Ecto neural progenitor cell (in vitro differentiated cells): ENCODE measurements around the gene PKD2L1.

Experiments
- DNase-seq: peaks from one replicate; pipeline ENCODE4 v3.0.0-alpha.2; 2018; ENCODE audit warnings: low spot score

PKD2L1 gene

GRCh38 chr10:100356067-100357017, 26.3 kb upstream of the PKD2L1 start:
- no peak for DNase-seq

GRCh38 chr10:100355086-100355485, 25.1 kb upstream of the PKD2L1 start:
- no peak for DNase-seq

GRCh38 chr10:100353770-100354485, 23.9 kb upstream of the PKD2L1 start:
- no peak for DNase-seq

DNA sequence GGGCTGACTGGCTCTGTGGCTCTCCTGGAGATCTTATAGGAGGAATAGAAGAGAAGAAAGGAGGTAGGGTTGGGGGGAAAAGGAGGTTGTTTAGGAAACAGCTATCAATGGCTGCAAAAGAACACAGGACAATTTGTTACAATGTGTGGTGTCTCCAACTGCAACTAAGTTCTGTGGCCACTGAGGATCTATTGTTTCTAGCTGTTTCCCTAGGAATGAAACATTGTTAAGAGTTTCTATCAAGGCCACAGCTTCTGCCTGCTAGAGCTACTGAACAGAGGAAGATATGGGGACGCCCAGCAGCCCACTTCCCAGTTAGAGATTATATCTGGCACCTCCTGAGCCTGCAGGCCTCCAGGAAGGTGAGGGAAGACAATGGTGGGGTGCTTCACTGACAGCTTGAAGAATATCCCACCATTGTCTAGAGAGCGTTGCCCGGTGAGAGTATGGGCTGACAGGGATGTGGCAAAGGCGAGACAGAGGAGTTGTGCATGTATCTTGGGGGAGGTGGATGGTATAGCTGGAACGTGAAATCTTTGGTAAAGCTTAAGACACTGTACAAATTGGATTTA, 21.0 kb upstream of the PKD2L1 start:
- DNase-seq = no peak

GRCh38 chr10:100349672-100350071, 19.6 kb upstream of the PKD2L1 start:
- DNase-seq = no peak

GRCh38 chr10:100349087-100349486, 19.1 kb upstream of the PKD2L1 start:
- DNase-seq = no peak

GRCh38 chr10:100348389-100348927, 18.4 kb upstream of the PKD2L1 start:
- DNase-seq = no peak

DNA sequence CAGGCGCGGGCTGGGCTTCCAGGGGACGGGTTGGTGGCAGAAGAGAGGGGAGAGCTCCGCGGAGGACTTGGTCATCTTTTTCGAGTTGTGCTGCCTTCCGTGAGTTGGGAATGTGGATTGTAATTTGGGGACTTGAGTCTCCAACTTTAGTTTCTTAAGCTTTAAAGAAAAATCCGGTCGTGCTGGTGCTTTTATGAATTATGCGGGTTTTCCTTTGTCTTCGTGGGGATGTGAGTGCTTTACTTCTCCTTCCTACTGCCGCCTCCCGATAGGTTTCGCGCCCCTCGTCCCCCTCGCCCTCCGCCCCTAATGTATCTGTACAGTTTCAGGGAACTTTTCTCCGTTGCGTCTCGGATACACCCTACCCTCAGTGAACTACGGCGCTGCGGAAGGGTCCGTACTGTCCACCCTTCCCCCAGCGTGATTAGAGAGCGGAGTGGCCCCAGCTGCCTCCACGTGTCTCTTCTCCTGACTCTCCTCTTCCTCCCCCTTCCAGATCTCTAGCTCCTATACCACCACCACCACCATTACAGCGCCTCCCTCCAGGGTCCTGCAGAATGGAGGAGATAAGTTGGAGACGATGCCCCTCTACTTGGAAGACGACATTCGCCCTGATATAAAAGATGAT, 17.7 kb upstream of the PKD2L1 start:
- DNase-seq = no peak

DNA sequence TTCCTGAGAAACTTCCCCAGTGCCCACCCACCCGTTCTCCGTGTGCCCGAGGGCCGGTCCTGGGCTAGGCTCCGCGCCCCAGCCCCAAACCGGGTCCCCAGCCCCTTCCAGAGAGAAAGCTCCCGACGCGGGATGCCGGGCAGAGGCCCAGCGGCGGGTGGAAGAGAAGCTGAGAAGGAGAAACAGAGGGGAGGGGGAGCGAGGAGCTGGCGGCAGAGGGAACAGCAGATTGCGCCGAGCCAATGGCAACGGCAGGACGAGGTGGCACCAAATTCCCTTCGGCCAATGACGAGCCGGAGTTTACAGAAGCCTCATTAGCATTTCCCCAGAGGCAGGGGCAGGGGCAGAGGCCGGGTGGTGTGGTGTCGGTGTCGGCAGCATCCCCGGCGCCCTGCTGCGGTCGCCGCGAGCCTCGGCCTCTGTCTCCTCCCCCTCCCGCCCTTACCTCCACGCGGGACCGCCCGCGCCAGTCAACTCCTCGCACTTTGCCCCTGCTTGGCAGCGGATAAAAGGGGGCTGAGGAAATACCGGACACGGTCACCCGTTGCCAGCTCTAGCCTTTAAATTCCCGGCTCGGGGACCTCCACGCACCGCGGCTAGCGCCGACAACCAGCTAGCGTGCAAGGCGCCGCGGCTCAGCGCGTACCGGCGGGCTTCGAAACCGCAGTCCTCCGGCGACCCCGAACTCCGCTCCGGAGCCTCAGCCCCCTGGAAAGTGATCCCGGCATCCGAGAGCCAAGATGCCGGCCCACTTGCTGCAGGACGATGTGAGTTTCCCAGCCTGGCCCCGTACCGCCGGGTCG, 16.9 kb upstream of the PKD2L1 start, which contains the start of gene SCD:
Gene SCD, plus strand, starts transcription at position 469 of the 803 bp plus-strand sequence. Its CDS starts 272 bp downstream, at position 741.
- DNase-seq = peak; percentile 96

- DNase-seq = peak; percentile 91
Measured at GRCh38 chr10:100346351-100346764, 16.3 kb upstream of the PKD2L1 start.

DNA sequence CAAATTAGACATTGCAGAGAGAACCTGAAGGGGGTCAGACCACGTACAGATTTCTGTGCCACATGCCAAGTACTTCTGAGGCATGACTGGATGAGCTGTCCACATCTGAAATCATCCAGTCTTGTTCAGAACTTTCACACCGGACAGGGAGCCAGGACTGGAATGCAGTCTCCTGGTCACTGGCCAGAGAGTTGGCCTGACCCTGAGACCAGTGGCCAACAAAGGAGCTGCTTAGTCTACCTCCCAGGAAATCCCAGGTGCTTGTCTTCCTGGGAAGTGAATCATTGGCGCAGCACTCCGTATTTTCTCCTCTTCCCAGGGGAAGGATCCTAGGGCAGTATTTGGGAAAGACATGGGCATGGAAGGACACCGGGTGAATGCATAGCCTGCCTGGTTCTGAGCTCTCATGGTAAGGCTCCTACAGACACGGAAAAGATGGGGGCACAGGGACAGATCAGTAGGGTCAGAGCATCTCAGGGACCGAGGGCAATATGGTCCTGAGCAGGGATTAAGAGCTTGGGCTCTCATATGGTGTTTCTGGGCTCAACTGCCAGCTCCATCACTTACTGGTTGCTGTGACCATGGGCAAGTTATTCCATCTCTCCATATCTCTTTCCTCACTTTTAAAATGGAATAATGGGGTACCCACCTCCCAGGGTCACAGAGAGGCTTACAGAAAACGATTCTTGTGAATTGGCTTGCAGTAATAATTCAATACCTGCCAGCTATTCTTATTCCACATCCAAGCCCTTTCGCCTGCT, 15.7 kb upstream of the PKD2L1 start:
- no peak for DNase-seq

DNA sequence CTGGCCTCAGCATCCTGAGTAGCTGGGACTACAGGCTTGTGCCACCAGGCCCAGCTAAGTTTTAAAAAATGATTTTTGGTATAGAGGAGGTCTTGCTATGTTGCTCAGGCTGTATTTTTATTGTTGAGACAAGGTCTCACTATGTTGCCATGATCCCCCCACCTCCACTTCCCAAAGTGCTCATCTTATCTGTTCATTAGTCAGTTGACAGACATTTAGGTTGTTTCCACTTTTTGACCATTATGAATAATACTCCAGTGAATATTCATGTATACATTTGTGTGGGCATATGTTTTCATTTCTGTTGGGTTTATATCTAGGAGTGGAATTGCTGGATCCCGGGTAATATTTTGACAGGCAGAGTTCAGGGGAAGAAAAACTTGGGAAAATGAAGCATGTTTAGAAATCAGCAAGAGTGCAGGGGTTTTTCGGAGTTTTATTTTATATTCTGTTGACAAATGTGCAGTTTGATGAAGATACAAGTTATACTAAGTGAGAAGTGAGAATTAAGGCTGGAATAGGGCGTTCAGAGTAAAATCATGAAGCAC, 14.3 kb upstream of the PKD2L1 start:
- no peak for DNase-seq

DNA sequence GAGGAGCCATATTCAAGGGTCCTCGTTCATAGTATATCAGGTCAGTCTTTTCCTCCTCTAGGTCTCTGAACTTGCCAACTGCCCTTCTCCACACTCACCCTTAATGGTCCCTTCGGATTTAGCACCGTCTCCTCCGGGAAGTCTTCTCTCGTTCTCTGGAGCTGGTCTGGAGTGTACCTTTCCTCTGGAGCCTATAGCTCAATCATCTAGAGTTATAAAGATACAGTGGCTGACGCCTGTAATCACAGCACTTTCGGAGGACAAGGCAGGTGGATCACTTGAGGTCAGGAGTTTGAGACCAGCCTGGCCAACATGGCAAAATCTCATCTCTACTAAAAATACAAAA, 12.6 kb upstream of the PKD2L1 start:
- DNase-seq = no peak

DNA sequence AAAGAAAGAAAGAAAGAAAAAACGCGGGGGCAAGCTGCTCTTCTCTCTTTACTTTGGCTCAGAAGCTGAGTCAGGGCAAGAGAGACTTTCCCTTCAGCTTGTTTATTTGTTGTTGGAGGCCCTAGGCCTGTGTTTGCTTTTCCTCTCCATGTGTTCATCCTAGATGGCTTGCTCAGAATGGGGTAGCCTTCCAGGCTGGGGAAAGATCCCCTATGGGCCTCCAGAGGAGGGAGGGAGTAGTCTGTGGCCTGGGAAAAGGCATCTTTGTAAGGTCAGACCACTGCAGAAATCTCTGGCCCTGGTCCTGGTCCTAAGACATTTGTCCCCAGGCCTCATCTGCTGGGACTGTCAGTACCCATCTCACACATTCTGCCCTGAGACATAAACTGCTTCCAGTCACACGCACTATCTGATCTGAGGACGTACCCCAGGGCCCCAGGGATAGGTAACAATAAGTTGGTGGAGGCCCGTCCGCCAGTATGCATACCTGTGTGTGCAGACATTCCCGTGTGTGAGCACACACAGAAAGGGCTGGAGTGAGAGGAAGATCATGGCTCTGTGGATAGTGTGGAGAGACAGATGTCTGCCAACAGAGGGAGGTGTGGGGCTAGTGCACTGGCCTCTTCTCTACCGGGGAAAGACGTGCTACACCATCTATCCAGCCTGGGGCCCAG, 12.1 kb upstream of the PKD2L1 start:
- peak; percentile 78 for DNase-seq

DNA sequence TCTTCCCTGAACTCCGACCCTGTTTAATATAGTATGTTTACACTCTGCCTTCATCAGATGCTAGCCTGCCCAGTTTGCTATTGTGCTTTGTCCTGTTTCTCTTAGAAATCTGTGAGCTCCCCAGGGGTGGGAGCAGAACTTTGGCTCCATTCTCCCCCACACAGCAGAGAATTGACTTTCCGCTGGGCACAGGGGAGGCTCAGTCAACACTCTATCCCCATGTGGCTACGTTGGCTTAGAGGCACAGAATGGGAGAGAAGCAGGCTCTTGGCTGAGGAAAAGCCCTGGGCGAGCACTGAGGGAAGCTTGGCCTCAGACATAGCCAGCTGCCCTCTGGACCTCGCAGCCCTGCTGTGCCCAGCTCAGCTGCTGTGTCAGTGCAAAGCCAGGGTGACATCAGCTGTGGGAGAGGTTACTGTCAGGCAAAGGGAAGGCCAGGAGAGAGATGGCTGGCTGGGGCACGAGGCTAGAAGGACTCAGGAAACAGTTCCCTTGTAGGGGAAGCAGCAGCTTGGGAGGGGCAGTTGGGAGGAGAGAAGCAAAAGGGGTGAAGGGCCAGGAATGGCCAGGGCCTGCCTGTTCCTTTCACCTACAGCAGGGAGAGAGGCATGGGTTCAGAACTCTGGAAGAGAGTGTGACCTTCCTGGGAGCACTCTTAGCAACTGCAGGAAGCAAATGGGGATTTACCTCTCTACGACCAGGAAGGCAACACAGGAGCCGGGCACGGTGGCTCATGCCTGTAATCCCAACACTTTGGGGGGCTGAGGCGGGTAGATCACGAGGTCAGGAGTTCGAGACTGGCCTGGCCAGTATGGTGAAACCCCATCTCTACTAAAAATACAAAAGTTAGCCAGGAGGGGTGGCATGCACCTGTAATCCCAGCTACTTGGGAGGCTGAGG, 11.2 kb upstream of the PKD2L1 start:
- no peak for DNase-seq

GRCh38 chr10:100339236-100339635, 9.2 kb upstream of the PKD2L1 start:
- no peak for DNase-seq

DNA sequence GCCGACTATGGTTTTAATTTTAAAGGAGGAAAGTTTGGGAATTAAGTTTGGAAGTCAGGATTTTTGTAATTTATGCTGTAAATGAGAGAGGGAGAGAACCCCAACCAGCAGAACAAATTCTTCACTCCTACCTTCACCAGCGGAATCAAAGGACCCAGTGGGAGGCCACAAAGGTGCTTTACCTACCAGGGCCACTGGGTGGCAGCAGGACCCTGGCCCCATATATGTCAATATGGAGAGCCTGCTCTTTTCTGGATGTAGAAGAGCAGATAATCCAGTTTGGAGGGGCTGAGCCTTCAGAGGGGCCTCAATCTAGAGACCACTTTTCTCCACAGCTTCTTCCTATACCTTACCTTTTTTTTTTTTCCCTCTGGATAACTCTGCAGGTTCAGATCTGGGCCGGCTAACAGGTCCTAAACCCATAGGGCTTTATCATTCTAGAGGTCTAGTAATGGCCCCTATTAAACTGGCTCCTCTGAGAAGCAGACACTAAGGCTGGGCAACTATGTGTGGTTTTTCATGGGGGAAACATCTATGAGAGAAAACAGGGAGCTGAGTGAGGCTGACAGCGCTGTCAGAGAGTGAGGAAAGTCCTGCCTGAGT, 8.5 kb upstream of the PKD2L1 start:
- DNase-seq = peak; percentile 77

- no peak for DNase-seq
Measured at GRCh38 chr10:100334762-100335161, 4.7 kb upstream of the PKD2L1 start.
